NCI-H1105 (cell line): Measurements from ENCODE around the gene ATP4B.

Experiments
- DNase-seq: peaks from one replicate; lab custom pipeline; 2025; lab: John Stamatoyannopoulos, UW

The ATP4B gene

GRCh38 chr13:113607889-113608635, 49.9 kb downstream of the ATP4B start:
- no peak for DNase-seq

- DNase-seq = no peak
Measured at GRCh38 chr13:113607056-113607888, 50.7 kb downstream of the ATP4B start.

- no peak for DNase-seq
Measured at GRCh38 chr13:113605866-113606438, 52.0 kb downstream of the ATP4B start.

GRCh38 chr13:113605461-113605860, 52.5 kb downstream of the ATP4B start:
- no peak for DNase-seq

GRCh38 chr13:113604186-113604585, 53.8 kb downstream of the ATP4B start:
- no peak for DNase-seq

GRCh38 chr13:113603116-113603710, 54.8 kb downstream of the ATP4B start:
- DNase-seq = no peak

- no peak for DNase-seq
Measured at GRCh38 chr13:113602291-113602988, 55.6 kb downstream of the ATP4B start.

GRCh38 chr13:113601166-113602070, 56.6 kb downstream of the ATP4B start:
- DNase-seq = no peak

GRCh38 chr13:113599391-113599790, 58.6 kb downstream of the ATP4B start:
- DNase-seq = no peak
